K562 (cell line): ENCODE results near the gene PMP22.

Experiments
- EHMT2 ChIP-seq: fragments of 450-650 bp; IDR thresholded peaks from 2 replicates; pipeline ENCODE4 v1.6.1; 2018; ENCODE audit warnings: antibody characterized with exemption
- EZH2 ChIP-seq: IDR thresholded peaks from 2 replicates; pipeline ENCODE4 v1.6.1; 2012; ENCODE audit warnings: low read depth, mild to moderate bottlenecking, inconsistent platforms, low read length, borderline replicate concordance
- JUN ChIP-seq, 2 experiments: sonication (generic) in 1 of 2; formaldehyde crosslinking in 1 of 2; IDR thresholded peaks; 2 replicates each; pipeline versions ENCODE4 v1.6.1 to v1.8.0; 2012 to 2022; ENCODE audit warnings: borderline replicate concordance in 2 of 2, mild to moderate bottlenecking in 2 of 2, improper control_type of control experiment in 1 of 2, low read depth in 1 of 2, low read length in 1 of 2, missing genetic modification reagents in 1 of 2
- JUNB ChIP-seq: fragments of 450-650 bp; formaldehyde crosslinking; conservative IDR thresholded peaks from 2 replicates; pipeline ENCODE4 v1.4.0; 2020; ENCODE audit warnings: mild to moderate bottlenecking
- SMAD4 ChIP-seq: fragments of 250-450 bp; sonication (Bioruptor Pico); conservative IDR thresholded peaks from 2 replicates; pipeline ENCODE4 v1.8.0; 2021; ENCODE audit warnings: inconsistent platforms, mild to moderate bottlenecking, moderate library complexity
- SREBF2 ChIP-seq: sonication (generic); formaldehyde crosslinking; IDR thresholded peaks from 2 replicates; pipeline ENCODE4 v1.4.0; 2020; ENCODE audit warnings: mild to moderate bottlenecking, missing genetic modification reagents
- TCF3 ChIP-seq: sonication (generic); formaldehyde crosslinking; IDR thresholded peaks from 2 replicates; pipeline ENCODE4 v1.4.0; 2020; ENCODE audit warnings: mild to moderate bottlenecking, missing genetic modification reagents
- ZBTB7A ChIP-seq: IDR thresholded peaks from 2 replicates; pipeline ENCODE4 v1.6.1; 2011; ENCODE audit warnings: low read depth, mild to moderate bottlenecking, low read length, moderate library complexity, borderline replicate concordance; ENCODE audit not compliant: control insufficient read depth
- ZFP1 ChIP-seq: fragments of 450-650 bp; formaldehyde crosslinking; IDR thresholded peaks from 2 replicates; pipeline ENCODE4 v1.4.0; 2020; ENCODE audit warnings: mild to moderate bottlenecking, mixed read lengths
- ZFP36 ChIP-seq: fragments of 150-350 bp; IDR thresholded peaks from 2 replicates; pipeline ENCODE4 v1.6.1; 2018; ENCODE audit warnings: low read length, low read depth; ENCODE audit not compliant: partially characterized antibody
- ZNF785 ChIP-seq: fragments of 250-450 bp; sonication (Bioruptor Pico); IDR thresholded peaks from 2 replicates; pipeline ENCODE4 v1.4.0; 2020; ENCODE audit warnings: mild to moderate bottlenecking
- TF ChIP-seq, protein P1 (sequence below), 3 experiments: IDR thresholded peaks in 2 of 3; conservative IDR thresholded peaks in 1 of 3; 2 replicates each; pipeline ENCODE4 v1.5.1; 2011 to 2012; ENCODE audit warnings: low read length in 3 of 3, mild to moderate bottlenecking in 3 of 3, control low read depth in 2 of 3, improper control_type of control experiment in 1 of 3, inconsistent platforms in 1 of 3, low read depth in 1 of 3, mixed read lengths in 1 of 3, moderate library complexity in 1 of 3; ENCODE audit not compliant: insufficient read depth in 2 of 3
- TF ChIP-seq, protein P2 (sequence below): fragments of 150-350 bp; conservative IDR thresholded peaks from 2 replicates; pipeline ENCODE4 v1.6.1; 2014; ENCODE audit warnings: low read length

- TF ChIP-seq ZBTB7A (no peak), TCF3 (CRISPR knock-in tag) (no peak), ZFP36 (no peak), ZFP1 (CRISPR knock-in tag) (no peak), SMAD4 (no peak), EHMT2 (no peak), SREBF2 (CRISPR knock-in tag) (no peak), JUNB (CRISPR knock-in tag) (no peak), ZNF785 (no peak), EZH2 (no peak), JUN (IDR thresholded peaks at IDR 0.05; ENCODE audit: borderline replicate concordance, low read depth, low read length) (no peak), JUN (CRISPR knock-in tag; IDR thresholded peaks at IDR 0.05; ENCODE audit: borderline replicate concordance) (no peak)
- TF ChIP-seq, protein P1, sequence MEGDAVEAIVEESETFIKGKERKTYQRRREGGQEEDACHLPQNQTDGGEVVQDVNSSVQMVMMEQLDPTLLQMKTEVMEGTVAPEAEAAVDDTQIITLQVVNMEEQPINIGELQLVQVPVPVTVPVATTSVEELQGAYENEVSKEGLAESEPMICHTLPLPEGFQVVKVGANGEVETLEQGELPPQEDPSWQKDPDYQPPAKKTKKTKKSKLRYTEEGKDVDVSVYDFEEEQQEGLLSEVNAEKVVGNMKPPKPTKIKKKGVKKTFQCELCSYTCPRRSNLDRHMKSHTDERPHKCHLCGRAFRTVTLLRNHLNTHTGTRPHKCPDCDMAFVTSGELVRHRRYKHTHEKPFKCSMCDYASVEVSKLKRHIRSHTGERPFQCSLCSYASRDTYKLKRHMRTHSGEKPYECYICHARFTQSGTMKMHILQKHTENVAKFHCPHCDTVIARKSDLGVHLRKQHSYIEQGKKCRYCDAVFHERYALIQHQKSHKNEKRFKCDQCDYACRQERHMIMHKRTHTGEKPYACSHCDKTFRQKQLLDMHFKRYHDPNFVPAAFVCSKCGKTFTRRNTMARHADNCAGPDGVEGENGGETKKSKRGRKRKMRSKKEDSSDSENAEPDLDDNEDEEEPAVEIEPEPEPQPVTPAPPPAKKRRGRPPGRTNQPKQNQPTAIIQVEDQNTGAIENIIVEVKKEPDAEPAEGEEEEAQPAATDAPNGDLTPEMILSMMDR (IDR thresholded peaks at IDR 0.05 in 2 of 3, conservative IDR thresholded peaks at IDR 0.05 in 1 of 3; ENCODE audit: insufficient read depth in 2 of 3, low read depth in 1 of 3, low read length in 3 of 3), result no peak
- TF ChIP-seq, protein P2, sequence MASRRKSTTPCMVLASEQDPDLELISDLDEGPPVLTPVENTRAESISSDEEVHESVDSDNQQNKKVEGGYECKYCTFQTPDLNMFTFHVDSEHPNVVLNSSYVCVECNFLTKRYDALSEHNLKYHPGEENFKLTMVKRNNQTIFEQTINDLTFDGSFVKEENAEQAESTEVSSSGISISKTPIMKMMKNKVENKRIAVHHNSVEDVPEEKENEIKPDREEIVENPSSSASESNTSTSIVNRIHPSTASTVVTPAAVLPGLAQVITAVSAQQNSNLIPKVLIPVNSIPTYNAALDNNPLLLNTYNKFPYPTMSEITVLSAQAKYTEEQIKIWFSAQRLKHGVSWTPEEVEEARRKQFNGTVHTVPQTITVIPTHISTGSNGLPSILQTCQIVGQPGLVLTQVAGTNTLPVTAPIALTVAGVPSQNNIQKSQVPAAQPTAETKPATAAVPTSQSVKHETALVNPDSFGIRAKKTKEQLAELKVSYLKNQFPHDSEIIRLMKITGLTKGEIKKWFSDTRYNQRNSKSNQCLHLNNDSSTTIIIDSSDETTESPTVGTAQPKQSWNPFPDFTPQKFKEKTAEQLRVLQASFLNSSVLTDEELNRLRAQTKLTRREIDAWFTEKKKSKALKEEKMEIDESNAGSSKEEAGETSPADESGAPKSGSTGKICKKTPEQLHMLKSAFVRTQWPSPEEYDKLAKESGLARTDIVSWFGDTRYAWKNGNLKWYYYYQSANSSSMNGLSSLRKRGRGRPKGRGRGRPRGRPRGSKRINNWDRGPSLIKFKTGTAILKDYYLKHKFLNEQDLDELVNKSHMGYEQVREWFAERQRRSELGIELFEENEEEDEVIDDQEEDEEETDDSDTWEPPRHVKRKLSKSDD, result no peak
These were observed 44.1 kb upstream of the PMP22 start for GRCh38 chr17:15309236-15309635.
